Liver (tissue), 3 donors: ENCODE measurements around the gene HS3ST4.

Experiments
- CTCF ChIP-seq: fragments of 150-350 bp; IDR thresholded peaks from 2 replicates; pipeline ENCODE4 v1.5.1; 2017; ENCODE audit warnings: improper control_type of control experiment, low read depth, low read length; ENCODE audit not compliant: missing input control
- EGR1 ChIP-seq, 2 donors: IDR thresholded peaks; 2 replicates each; pipeline ENCODE4 v1.6.1; 2016 to 2018; ENCODE audit warnings: antibody characterized with exemption in 2 of 2, low read depth in 2 of 2
- JUND ChIP-seq, 2 donors: IDR thresholded peaks; 2 replicates each; pipeline ENCODE4 v1.6.1; 2016; ENCODE audit warnings: antibody characterized with exemption in 2 of 2
- MAX ChIP-seq: IDR thresholded peaks from 2 replicates; pipeline ENCODE4 v1.6.1; 2016; ENCODE audit warnings: antibody characterized with exemption
- NR2F2 ChIP-seq: IDR thresholded peaks from 2 replicates; pipeline ENCODE4 v1.6.1; 2016; ENCODE audit warnings: antibody characterized with exemption
- RAD21 ChIP-seq, 2 donors: IDR thresholded peaks; 2 replicates each; pipeline ENCODE4 v1.6.1; 2016; ENCODE audit warnings: antibody characterized with exemption in 2 of 2, mild to moderate bottlenecking in 2 of 2
- REST ChIP-seq: IDR thresholded peaks from 2 replicates; pipeline ENCODE4 v1.6.1; 2016; ENCODE audit warnings: antibody characterized with exemption, mild to moderate bottlenecking
- RXRA ChIP-seq, 2 donors: IDR thresholded peaks; 2 replicates each; pipeline ENCODE4 v1.6.1; 2017 to 2018; ENCODE audit warnings: antibody characterized with exemption in 2 of 2, mild to moderate bottlenecking in 1 of 2
- TAF1 ChIP-seq: conservative IDR thresholded peaks from 2 replicates; pipeline ENCODE4 v1.6.1; 2016; ENCODE audit warnings: antibody characterized with exemption, mild to moderate bottlenecking
- YY1 ChIP-seq: IDR thresholded peaks from 2 replicates; pipeline ENCODE4 v1.6.1; 2016; ENCODE audit warnings: antibody characterized with exemption, mild to moderate bottlenecking
- ZBTB33 ChIP-seq: IDR thresholded peaks from 2 replicates; pipeline ENCODE4 v1.6.1; 2016; ENCODE audit warnings: antibody characterized with exemption
- donor health status: healthy.
- donor health status: healthy.

- TF ChIP-seq CTCF, result no peak
- no peak for TF ChIP-seq RAD21 (IDR thresholded peaks at IDR 0.05)
- no peak for TF ChIP-seq NR2F2
- no peak for TF ChIP-seq YY1
- TF ChIP-seq TAF1, result no peak
- TF ChIP-seq RXRA (IDR thresholded peaks at IDR 0.05), result no peak
- TF ChIP-seq EGR1 (IDR thresholded peaks at IDR 0.05; ENCODE audit: low read depth in 2 of 2), result no peak
- no peak for TF ChIP-seq JUND (IDR thresholded peaks at IDR 0.05)
- TF ChIP-seq ZBTB33, result no peak
- TF ChIP-seq REST, result no peak
- TF ChIP-seq MAX, result no peak
These were observed 143.4 kb downstream of the HS3ST4 start for GRCh38 chr16:25835126-25835525.
